ENCODE measurements around the gene NOL3.

Gene NOL3

GRCh38 chr16:67194260-67194659 lies 23.9 kb downstream of the NOL3 start:
- TF ChIP-seq, protein P1, sequence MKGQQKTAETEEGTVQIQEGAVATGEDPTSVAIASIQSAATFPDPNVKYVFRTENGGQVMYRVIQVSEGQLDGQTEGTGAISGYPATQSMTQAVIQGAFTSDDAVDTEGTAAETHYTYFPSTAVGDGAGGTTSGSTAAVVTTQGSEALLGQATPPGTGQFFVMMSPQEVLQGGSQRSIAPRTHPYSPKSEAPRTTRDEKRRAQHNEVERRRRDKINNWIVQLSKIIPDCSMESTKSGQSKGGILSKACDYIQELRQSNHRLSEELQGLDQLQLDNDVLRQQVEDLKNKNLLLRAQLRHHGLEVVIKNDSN (IDR thresholded peaks at IDR 0.05): no peak
- TF ChIP-seq FOXM1 (IDR thresholded peaks at IDR 0.05; ENCODE audit: borderline replicate concordance, low read depth) (no peak), RAD21 (IDR thresholded peaks at IDR 0.05; ENCODE audit: low read depth) (no peak), EP300 (IDR thresholded peaks at IDR 0.05; ENCODE audit: borderline replicate concordance) (no peak), TEAD4 (IDR thresholded peaks at IDR 0.05) (no peak), TCF12 (IDR thresholded peaks at IDR 0.05; ENCODE audit: low read depth) (no peak), TAF1 (IDR thresholded peaks at IDR 0.05; ENCODE audit: low read depth) (no peak), CEBPB (IDR thresholded peaks at IDR 0.05) (no peak), ZBTB7A (IDR thresholded peaks at IDR 0.05; ENCODE audit: low read depth) (no peak), EGR1 (IDR thresholded peaks at IDR 0.05) (no peak), YY1 (IDR thresholded peaks at IDR 0.05; ENCODE audit: low read depth) (no peak), MAX (IDR thresholded peaks at IDR 0.05) (no peak), REST (IDR thresholded peaks at IDR 0.05; ENCODE audit: low read depth) (no peak), NFIC (IDR thresholded peaks at IDR 0.05) (no peak), CREB1 (IDR thresholded peaks at IDR 0.05; ENCODE audit: low read depth) (no peak)

- TF ChIP-seq, protein P1 (IDR thresholded peaks at IDR 0.05): no peak
- no peak for TF ChIP-seq CREB1 (IDR thresholded peaks at IDR 0.05; ENCODE audit: low read depth)
- no peak for TF ChIP-seq CEBPB (IDR thresholded peaks at IDR 0.05)
- no peak for TF ChIP-seq RAD21 (IDR thresholded peaks at IDR 0.05; ENCODE audit: low read depth)
- no peak for TF ChIP-seq EGR1 (IDR thresholded peaks at IDR 0.05)
- TF ChIP-seq TEAD4 (IDR thresholded peaks at IDR 0.05): no peak
Observed at GRCh38 chr16:67195676-67196075, 25.3 kb downstream of the NOL3 start.

DNA sequence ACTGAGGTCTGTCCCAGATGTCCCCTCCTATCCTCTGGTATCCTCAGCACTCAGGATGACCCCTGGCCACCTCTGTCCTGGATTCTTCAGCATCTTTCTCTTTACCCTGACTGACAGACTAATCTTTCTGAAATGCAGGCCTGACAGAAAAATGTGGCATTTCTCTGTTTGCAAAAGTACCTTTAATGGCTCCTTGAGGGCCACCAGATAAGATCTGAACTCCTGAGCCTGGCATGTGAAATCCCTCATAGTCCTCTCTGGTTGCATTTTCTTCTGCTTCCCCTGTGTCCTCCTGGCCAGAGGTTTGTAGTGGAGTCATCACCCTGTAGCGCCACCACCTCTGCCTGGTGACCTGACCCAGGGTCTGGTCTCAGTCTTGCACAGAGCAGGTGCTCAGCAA lies 26.5 kb downstream of the NOL3 start:
- no peak for TF ChIP-seq MAX (IDR thresholded peaks at IDR 0.05)
- no peak for TF ChIP-seq TAF1 (IDR thresholded peaks at IDR 0.05; ENCODE audit: low read depth)
- TF ChIP-seq, protein P1 (IDR thresholded peaks at IDR 0.05): no peak
- TF ChIP-seq CREB1 (IDR thresholded peaks at IDR 0.05; ENCODE audit: low read depth): no peak

GRCh38 chr16:67197704-67198103 lies 27.4 kb downstream of the NOL3 start:
- TF ChIP-seq, protein P1 (IDR thresholded peaks at IDR 0.05): no peak
- TF ChIP-seq FOXM1 (IDR thresholded peaks at IDR 0.05; ENCODE audit: borderline replicate concordance, low read depth) (no peak), TCF12 (IDR thresholded peaks at IDR 0.05; ENCODE audit: low read depth) (no peak), RAD21 (IDR thresholded peaks at IDR 0.05; ENCODE audit: low read depth) (no peak), EP300 (IDR thresholded peaks at IDR 0.05; ENCODE audit: borderline replicate concordance) (no peak), CEBPB (IDR thresholded peaks at IDR 0.05) (no peak), CREB1 (IDR thresholded peaks at IDR 0.05; ENCODE audit: low read depth) (no peak), EGR1 (IDR thresholded peaks at IDR 0.05) (no peak), TEAD4 (IDR thresholded peaks at IDR 0.05) (no peak), ZBTB7A (IDR thresholded peaks at IDR 0.05; ENCODE audit: low read depth) (no peak), MAX (IDR thresholded peaks at IDR 0.05) (no peak), YY1 (IDR thresholded peaks at IDR 0.05; ENCODE audit: low read depth) (no peak), REST (IDR thresholded peaks at IDR 0.05; ENCODE audit: low read depth) (no peak), TAF1 (IDR thresholded peaks at IDR 0.05; ENCODE audit: low read depth) (no peak), NFIC (IDR thresholded peaks at IDR 0.05) (no peak)

- TF ChIP-seq TEAD4 (IDR thresholded peaks at IDR 0.05) (no peak), CEBPB (IDR thresholded peaks at IDR 0.05) (no peak), ZBTB7A (IDR thresholded peaks at IDR 0.05; ENCODE audit: low read depth) (0 out of 2 replicates have a peak, but pooled peaks have one; percentile 49), RAD21 (IDR thresholded peaks at IDR 0.05; ENCODE audit: low read depth) (peak; percentile 41; the same call in 1 of the 2 replicates), REST (IDR thresholded peaks at IDR 0.05; ENCODE audit: low read depth) (no peak), TAF1 (IDR thresholded peaks at IDR 0.05; ENCODE audit: low read depth) (no peak), TCF12 (IDR thresholded peaks at IDR 0.05; ENCODE audit: low read depth) (no peak), YY1 (IDR thresholded peaks at IDR 0.05; ENCODE audit: low read depth) (no peak), CREB1 (IDR thresholded peaks at IDR 0.05; ENCODE audit: low read depth) (no peak), NFIC (IDR thresholded peaks at IDR 0.05) (0 out of 2 replicates have a peak, but pooled peaks have one; percentile 21)
Observed at GRCh38 chr16:67198238-67198734, 27.9 kb downstream of the NOL3 start.
